Measurements from ENCODE around the gene NAP1L4.

The NAP1L4 gene

GRCh38 chr11:2928605-2929530 is 63.3 kb downstream of the NAP1L4 start, which contains the start of gene PHLDA2:
Gene PHLDA2, minus strand, starts transcription at chr11:2929420. Its CDS starts 56 bp downstream, at chr11:2929364.
- peak in 7 of 10 donors; percentile 28 to 93 (median 50) for DNase-seq

GRCh38 chr11:2927851-2928604 is 64.1 kb downstream of the NAP1L4 start:
- intact Hi-C loops (cut with DNase I), result no loop called here
- peak in 5 of 10 donors; percentile 5 to 78 (median 64) for DNase-seq

More at GRCh38 chr11:2928605-2929530, 63.3 kb downstream of the NAP1L4 start, which contains the start of gene PHLDA2:
- intact Hi-C loops (cut with DNase I), result no loop called here

- DNase-seq, result peak in 4 of 10 donors; percentile 11 to 69 (median 54)
- intact Hi-C loops (cut with DNase I), result no loop called here
Measured at GRCh38 chr11:2927121-2927800, 64.9 kb downstream of the NAP1L4 start.

- intact Hi-C loops (cut with DNase I), result no loop called here
- peak in 5 of 10 donors; percentile 5 to 56 (median 46) for DNase-seq
Measured at GRCh38 chr11:2926611-2927051, 65.5 kb downstream of the NAP1L4 start.

GRCh38 chr11:2924821-2925675 is 67.1 kb downstream of the NAP1L4 start:
- peak in 2 of 10 donors; percentile 65 to 76 for DNase-seq

GRCh38 chr11:2924381-2924780 is 67.7 kb downstream of the NAP1L4 start:
- intact Hi-C loops (cut with DNase I), result no loop called here
- peak in 1 of 10 donors; percentile 50 for DNase-seq

More at GRCh38 chr11:2924821-2925675, 67.1 kb downstream of the NAP1L4 start:
- intact Hi-C loops (cut with DNase I), result no loop called here

- DNase-seq, result peak in 1 of 10 donors; percentile 74
- intact Hi-C loops (cut with DNase I), result no loop called here
Measured at GRCh38 chr11:2923446-2924375, 68.4 kb downstream of the NAP1L4 start.

GRCh38 chr11:2922655-2923054 is 69.5 kb downstream of the NAP1L4 start:
- intact Hi-C loops (cut with DNase I), result no loop called here

GRCh38 chr11:2921742-2922493 is 70.2 kb downstream of the NAP1L4 start:
- intact Hi-C loops (cut with DNase I), result no loop called here
- no peak for DNase-seq

More at GRCh38 chr11:2922655-2923054, 69.5 kb downstream of the NAP1L4 start:
- DNase-seq, result peak in 1 of 10 donors; percentile 68

GRCh38 chr11:2921261-2921660 is 70.9 kb downstream of the NAP1L4 start:
- intact Hi-C loops (cut with DNase I), result no loop called here
- no peak for DNase-seq

- DNase-seq, result no peak
- intact Hi-C loops (cut with DNase I), result no loop called here
Measured at GRCh38 chr11:2920343-2920742, 71.8 kb downstream of the NAP1L4 start.

- intact Hi-C loops (cut with DNase I), result no loop called here
Measured at GRCh38 chr11:2919837-2920236, 72.3 kb downstream of the NAP1L4 start.

GRCh38 chr11:2919188-2919587 is 72.9 kb downstream of the NAP1L4 start:
- intact Hi-C loops (cut with DNase I), result no loop called here
- no peak for DNase-seq

More at GRCh38 chr11:2919837-2920236, 72.3 kb downstream of the NAP1L4 start:
- DNase-seq, result no peak

GRCh38 chr11:2917842-2918490 is 74.2 kb downstream of the NAP1L4 start:
- intact Hi-C loops (cut with DNase I), result no loop called here
- DNase-seq, result no peak

GRCh38 chr11:2916892-2917645 is 75.1 kb downstream of the NAP1L4 start:
- intact Hi-C loops (cut with DNase I), result no loop called here
- no peak for DNase-seq

All from posterior cingulate gyrus (tissue), 11 donors.